Chondrocyte (in vitro differentiated cells): ENCODE data around the gene TBRG1. TPM values are rescaled to one million over a fixed set of nuclear protein-coding genes. Genes with fewer than 3 reads are reported as not detected.

ENCODE experiments used
- DNase-seq: peaks from one replicate; pipeline ENCODE4 v3.0.0; 2021; ENCODE audit warnings: mixed read lengths, low spot score
- H3K27ac Mint-ChIP-seq: one replicate; pipeline ENCODE4 v1.8.0; 2021; ENCODE audit warnings: mild to moderate bottlenecking, moderate library complexity, mixed read lengths; ENCODE audit not compliant: unreplicated experiment
- H3K27me3 Mint-ChIP-seq: 2 replicates; pipeline ENCODE4 v1.8.0; 2021; ENCODE audit warnings: low read depth, mixed read lengths
- H3K36me3 Mint-ChIP-seq: 2 replicates; pipeline ENCODE4 v1.8.0; 2021; ENCODE audit warnings: low read depth, mixed read lengths
- H3K4me1 Mint-ChIP-seq: 2 replicates; pipeline ENCODE4 v1.8.0; 2021; ENCODE audit warnings: low read depth, mild to moderate bottlenecking, mixed read lengths
- H3K4me3 Mint-ChIP-seq: one replicate; pipeline ENCODE4 v1.8.0; 2021; ENCODE audit warnings: mild to moderate bottlenecking, moderate library complexity, mixed read lengths; ENCODE audit not compliant: unreplicated experiment
- H3K9me3 Mint-ChIP-seq: 2 replicates; pipeline ENCODE4 v1.8.0; 2021; ENCODE audit warnings: low read depth, mixed read lengths
- total RNA-seq: library from RNA; stranded (reverse); gene quantifications from 3 replicates; pipeline ENCODE4 v1.2.1, GENCODE V29; 2021
- TF ChIP-seq, protein P1 (sequence below): fragments of 200-600 bp; sonication (generic); IDR thresholded peaks from 2 replicates; pipeline ENCODE4 v1.5.0; 2021; ENCODE audit warnings: antibody characterized with exemption, mild to moderate bottlenecking, moderate library complexity

The TBRG1 gene
- total RNA-seq, 1 donor from 2014 or later: 30.0 TPM

DNA sequence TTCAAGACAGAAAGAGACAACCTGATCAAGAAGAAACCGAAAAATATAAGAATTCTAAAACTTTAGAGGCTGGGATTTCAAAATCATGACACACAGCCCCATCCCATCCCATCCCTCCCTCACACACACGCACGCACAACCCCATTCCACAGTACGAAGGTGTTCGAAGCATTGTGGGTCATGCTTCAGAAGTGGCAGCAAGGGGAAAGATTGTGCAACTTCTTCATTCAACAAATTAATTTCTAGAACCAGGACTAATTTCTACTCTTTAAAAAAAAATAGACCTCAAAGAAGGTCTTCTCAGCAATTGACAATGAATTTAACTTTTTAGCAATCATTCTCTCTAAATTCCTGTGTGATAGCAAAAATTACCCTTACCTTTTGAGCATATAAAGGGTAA, 51.9 kb downstream of the TBRG1 start:
- H3K9me3 Mint-ChIP-seq: no peaks in the 10 kb centered on the region
- H3K36me3 Mint-ChIP-seq: no peaks in the 10 kb centered on the region
- DNase-seq: no peak
- TF ChIP-seq, protein P1, sequence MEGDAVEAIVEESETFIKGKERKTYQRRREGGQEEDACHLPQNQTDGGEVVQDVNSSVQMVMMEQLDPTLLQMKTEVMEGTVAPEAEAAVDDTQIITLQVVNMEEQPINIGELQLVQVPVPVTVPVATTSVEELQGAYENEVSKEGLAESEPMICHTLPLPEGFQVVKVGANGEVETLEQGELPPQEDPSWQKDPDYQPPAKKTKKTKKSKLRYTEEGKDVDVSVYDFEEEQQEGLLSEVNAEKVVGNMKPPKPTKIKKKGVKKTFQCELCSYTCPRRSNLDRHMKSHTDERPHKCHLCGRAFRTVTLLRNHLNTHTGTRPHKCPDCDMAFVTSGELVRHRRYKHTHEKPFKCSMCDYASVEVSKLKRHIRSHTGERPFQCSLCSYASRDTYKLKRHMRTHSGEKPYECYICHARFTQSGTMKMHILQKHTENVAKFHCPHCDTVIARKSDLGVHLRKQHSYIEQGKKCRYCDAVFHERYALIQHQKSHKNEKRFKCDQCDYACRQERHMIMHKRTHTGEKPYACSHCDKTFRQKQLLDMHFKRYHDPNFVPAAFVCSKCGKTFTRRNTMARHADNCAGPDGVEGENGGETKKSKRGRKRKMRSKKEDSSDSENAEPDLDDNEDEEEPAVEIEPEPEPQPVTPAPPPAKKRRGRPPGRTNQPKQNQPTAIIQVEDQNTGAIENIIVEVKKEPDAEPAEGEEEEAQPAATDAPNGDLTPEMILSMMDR: no peak
- H3K27me3 Mint-ChIP-seq: no peaks in the 10 kb centered on the region
- peak overlapping the region; percentile 92 for H3K4me3 Mint-ChIP-seq
- peak overlapping the region; percentile 98 for H3K27ac Mint-ChIP-seq
- peaks cover 21% of the 10 kb centered on the region for H3K4me1 Mint-ChIP-seq

DNA sequence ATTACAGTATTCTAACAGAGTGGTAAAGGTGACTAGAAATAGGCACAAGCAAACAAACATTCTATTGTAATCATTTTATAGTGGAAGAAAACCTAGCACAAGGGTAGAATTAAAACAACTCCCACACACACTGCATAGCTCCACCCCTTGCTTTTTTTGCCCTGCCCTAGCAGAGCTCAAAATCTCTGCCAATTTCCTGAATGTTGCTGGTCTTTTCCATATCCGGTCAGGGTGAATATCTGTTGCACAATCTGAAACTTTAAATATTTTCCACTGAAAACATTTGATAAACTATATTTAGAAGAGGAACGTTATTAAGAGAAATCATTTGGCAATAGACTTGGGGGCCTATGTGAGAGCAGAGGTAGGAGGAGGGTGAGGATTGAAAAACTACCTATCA, 53.7 kb downstream of the TBRG1 start:
- H3K4me1 Mint-ChIP-seq: peaks cover 21% of the 10 kb centered on the region
- no peaks in the 10 kb centered on the region for H3K36me3 Mint-ChIP-seq
- no peaks in the 10 kb centered on the region for H3K9me3 Mint-ChIP-seq
- no peak for DNase-seq
- no peaks in the 10 kb centered on the region for H3K27me3 Mint-ChIP-seq
- no peak overlapping the region for H3K4me3 Mint-ChIP-seq
- no peak overlapping the region for H3K27ac Mint-ChIP-seq
- TF ChIP-seq, protein P1: no peak

DNA sequence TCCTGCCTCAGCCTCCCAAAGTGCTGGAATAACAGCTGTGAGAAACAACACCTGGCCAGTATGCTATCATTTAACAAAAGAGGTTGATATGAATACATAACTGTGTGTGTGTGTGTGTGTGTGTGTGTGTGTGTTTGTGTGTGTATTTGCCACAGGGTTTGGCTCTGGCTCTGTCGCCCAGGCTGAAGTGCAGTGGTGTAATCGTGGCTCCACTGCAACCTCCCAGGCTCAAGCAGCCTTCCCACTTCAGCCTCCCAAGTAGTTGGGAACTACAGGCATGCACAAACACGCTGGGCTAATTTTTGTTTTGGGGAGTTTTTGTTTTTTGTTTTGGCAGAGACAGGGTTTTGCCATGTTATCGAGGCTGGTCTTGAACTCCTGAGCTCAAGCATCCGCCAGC, 55.8 kb downstream of the TBRG1 start:
- no peak overlapping the region for H3K27ac Mint-ChIP-seq
- no peaks in the 10 kb centered on the region for H3K27me3 Mint-ChIP-seq
- no peak overlapping the region for H3K4me3 Mint-ChIP-seq
- peaks cover 8% of the 10 kb centered on the region for H3K36me3 Mint-ChIP-seq
- no peak for DNase-seq
- peaks cover 14% of the 10 kb centered on the region for H3K9me3 Mint-ChIP-seq
- peaks cover 13% of the 10 kb centered on the region for H3K4me1 Mint-ChIP-seq
- TF ChIP-seq, protein P1: no peak

DNA sequence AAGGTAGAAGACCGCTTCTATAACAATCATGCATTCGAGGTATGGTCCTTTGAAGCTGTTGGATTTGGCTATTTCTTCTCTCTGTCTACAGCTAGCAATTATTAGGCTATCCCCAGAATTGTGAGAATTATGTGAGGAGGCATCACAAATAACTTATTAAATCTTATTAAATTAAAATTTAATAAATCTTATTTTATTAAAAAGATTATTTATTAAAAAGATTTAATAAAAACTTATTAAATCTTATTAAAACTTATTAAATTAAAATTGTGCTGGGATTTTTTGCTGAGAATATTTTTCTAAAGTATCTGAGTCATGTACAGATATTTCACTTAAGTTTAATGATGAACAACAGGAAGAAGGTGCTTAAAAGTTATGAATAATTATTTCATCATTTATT, 58.8 kb downstream of the TBRG1 start:
- H3K9me3 Mint-ChIP-seq: peaks cover 25% of the 10 kb centered on the region
- no peak overlapping the region for H3K4me3 Mint-ChIP-seq
- H3K27me3 Mint-ChIP-seq: no peaks in the 10 kb centered on the region
- H3K4me1 Mint-ChIP-seq: peaks cover 3% of the 10 kb centered on the region
- H3K36me3 Mint-ChIP-seq: peaks cover 8% of the 10 kb centered on the region
- TF ChIP-seq, protein P1: no peak
- no peak for DNase-seq
- H3K27ac Mint-ChIP-seq: no peak overlapping the region

DNA sequence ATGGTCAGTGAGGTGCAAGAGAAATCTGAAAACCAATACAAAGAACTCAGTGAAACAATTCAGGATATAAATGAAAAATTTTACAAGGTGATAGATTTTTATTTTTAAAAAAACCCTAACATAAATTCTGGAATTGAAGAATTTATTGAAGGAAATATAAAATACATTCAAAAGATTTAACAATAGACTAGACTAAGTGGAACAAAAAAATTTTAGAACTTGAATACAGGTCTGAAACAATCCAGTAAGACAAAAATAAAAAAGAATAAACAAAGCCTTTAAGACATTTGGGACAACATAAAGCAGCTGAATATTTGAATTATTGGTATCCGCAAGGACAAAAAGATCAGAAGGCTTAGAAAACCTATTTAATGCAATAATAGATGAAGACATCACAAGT, 59.8 kb downstream of the TBRG1 start:
- Mint-ChIP-seq H3K27me3 (no peaks in the 10 kb centered on the region), H3K27ac (no peak overlapping the region), H3K4me3 (no peak overlapping the region), H3K9me3 (peaks cover 35% of the 10 kb centered on the region), H3K4me1 (no peaks in the 10 kb centered on the region), H3K36me3 (peaks cover 8% of the 10 kb centered on the region)
- DNase-seq: no peak
- TF ChIP-seq, protein P1: no peak

Other genes starting within 250 kb of the TBRG1 start
- gene OR8B2, start 238.4 kb upstream of the TBRG1 start, total RNA-seq: not detected in 3 replicates
- gene OR8B3, start 223.8 kb upstream of the TBRG1 start, total RNA-seq: not detected in 3 replicates
- gene OR8B4, start 198.0 kb upstream of the TBRG1 start, total RNA-seq: not detected in 3 replicates
- gene OR8B8, start 177.2 kb upstream of the TBRG1 start, total RNA-seq: not detected in 3 replicates
- not detected in 3 replicates for gene OR8B12, start 79.2 kb upstream of the TBRG1 start, total RNA-seq
- 0.07 to 0.23 TPM in 2 of 3 replicates, not detected in the other for gene OR8A1, start 52.9 kb upstream of the TBRG1 start, total RNA-seq
- gene PANX3, start 11.4 kb upstream of the TBRG1 start, total RNA-seq: not detected in 3 replicates
- 8.3 to 15.2 TPM (median 9.6 TPM) in 3 replicates for gene SIAE, start 50.9 kb downstream of the TBRG1 start, total RNA-seq
- 1.7 to 3.6 TPM (median 3.2 TPM) in 3 replicates for gene SPA17, start 51.0 kb downstream of the TBRG1 start, total RNA-seq
- 1.6 to 2.4 TPM (median 1.8 TPM) in 3 replicates for gene NRGN, start 117.1 kb downstream of the TBRG1 start, total RNA-seq
- gene VSIG2, start 129.4 kb downstream of the TBRG1 start, total RNA-seq: not detected in 3 replicates
- gene ESAM, start 139.4 kb downstream of the TBRG1 start, total RNA-seq: 1.7 to 2.6 TPM (median 2.0 TPM) in 3 replicates
- 10.4 to 12.5 TPM (median 10.6 TPM) in 3 replicates for gene MSANTD2, start 177.5 kb downstream of the TBRG1 start, total RNA-seq
- 4.9 to 12.0 TPM (median 10.9 TPM) in 3 replicates for gene ROBO3, start 242.6 kb downstream of the TBRG1 start, total RNA-seq